Adrenal gland (tissue), 5 donors: Measurements from ENCODE around the gene ANO2.

Experiments used
- POLR2A ChIP-seq, 2 donors: fragments of 450-650 bp; IDR thresholded peaks; one replicate each; pipeline ENCODE4 v1.6.1; 2017; ENCODE audit warnings: antibody characterized with exemption in 2 of 2, mild to moderate bottlenecking in 2 of 2, moderate library complexity in 1 of 2
- TF ChIP-seq, protein P1 (sequence below), 6 experiments: fragments of 450-650 bp in 4 of 6; fragments of 200-600 bp in 2 of 6; sonication (generic) in 1 of 6; IDR thresholded peaks; 1 replicate in 5 of 6; 2 replicates in 1 of 6; pipeline versions ENCODE4 v1.5.1 to v1.8.0; 2016 to 2021; ENCODE audit warnings: antibody characterized with exemption in 6 of 6, mild to moderate bottlenecking in 2 of 6, moderate library complexity in 1 of 6
- donor health status: DM: no; HTN: no; CAD: no.

DNA sequence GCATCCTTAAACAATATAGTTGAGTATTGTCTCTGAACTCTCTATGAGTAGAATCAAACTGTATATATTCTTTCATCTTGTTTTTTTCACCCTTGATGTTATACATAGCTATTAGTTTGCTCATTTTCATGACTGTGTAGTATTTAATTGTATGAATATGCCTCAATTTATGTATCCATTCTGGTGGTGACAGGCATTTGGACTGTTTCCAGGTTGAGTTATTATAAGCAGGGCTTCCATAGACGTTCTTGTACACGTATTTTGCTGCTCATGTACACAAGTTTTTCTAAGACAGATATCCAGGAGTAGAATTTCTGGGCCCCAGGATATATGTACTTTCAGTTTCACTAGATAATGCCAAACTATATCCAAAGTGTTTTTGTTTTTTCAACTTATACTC is 301.8 kb downstream of the ANO2 start:
- TF ChIP-seq, protein P1, sequence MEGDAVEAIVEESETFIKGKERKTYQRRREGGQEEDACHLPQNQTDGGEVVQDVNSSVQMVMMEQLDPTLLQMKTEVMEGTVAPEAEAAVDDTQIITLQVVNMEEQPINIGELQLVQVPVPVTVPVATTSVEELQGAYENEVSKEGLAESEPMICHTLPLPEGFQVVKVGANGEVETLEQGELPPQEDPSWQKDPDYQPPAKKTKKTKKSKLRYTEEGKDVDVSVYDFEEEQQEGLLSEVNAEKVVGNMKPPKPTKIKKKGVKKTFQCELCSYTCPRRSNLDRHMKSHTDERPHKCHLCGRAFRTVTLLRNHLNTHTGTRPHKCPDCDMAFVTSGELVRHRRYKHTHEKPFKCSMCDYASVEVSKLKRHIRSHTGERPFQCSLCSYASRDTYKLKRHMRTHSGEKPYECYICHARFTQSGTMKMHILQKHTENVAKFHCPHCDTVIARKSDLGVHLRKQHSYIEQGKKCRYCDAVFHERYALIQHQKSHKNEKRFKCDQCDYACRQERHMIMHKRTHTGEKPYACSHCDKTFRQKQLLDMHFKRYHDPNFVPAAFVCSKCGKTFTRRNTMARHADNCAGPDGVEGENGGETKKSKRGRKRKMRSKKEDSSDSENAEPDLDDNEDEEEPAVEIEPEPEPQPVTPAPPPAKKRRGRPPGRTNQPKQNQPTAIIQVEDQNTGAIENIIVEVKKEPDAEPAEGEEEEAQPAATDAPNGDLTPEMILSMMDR (IDR thresholded peaks at IDR 0.05): no peak
- no peak for TF ChIP-seq POLR2A (IDR thresholded peaks at IDR 0.05)
